Uterus (tissue), 4 donors: ENCODE results near the gene MIPOL1. TPM values are rescaled to one million over a fixed set of nuclear protein-coding genes. Genes with fewer than 3 reads are reported as not detected.
"Not testable (repeated sequence)": the region's sequence is repeated elsewhere in the genome, so short reads cannot be mapped to it uniquely, and the experiment has no call there.

Source experiments
- DNase-seq, 2 donors: peaks; one replicate each; pipeline ENCODE4 v3.0.0-alpha.2; 2019 to 2020
- H3K27ac ChIP-seq, 2 donors: fragments of 200-600 bp; sonication (generic); 1 replicate in 1 of 2; 2 replicates in 1 of 2; pipeline ENCODE4 v1.5.1; 2016 to 2018
- H3K27me3 ChIP-seq, 2 donors: fragments of 200-600 bp; sonication (generic); one replicate each; pipeline ENCODE4 v1.5.1; 2018 to 2019; ENCODE audit warnings: control low read depth in 1 of 2
- H3K36me3 ChIP-seq, 2 donors: fragments of 200-600 bp; sonication (generic); one replicate each; pipeline ENCODE4 v1.5.1; 2019; ENCODE audit warnings: control low read depth in 1 of 2
- H3K4me1 ChIP-seq, 2 donors: fragments of 200-600 bp; sonication (generic); one replicate each; pipeline ENCODE4 v1.5.1; 2018 to 2019; ENCODE audit warnings: control low read depth in 1 of 2
- H3K4me3 ChIP-seq, 2 donors: fragments of 200-600 bp; sonication (generic); 1 replicate in 1 of 2; 2 replicates in 1 of 2; pipeline ENCODE4 v1.5.1; 2018 to 2019; ENCODE audit warnings: mild to moderate bottlenecking in 1 of 2
- H3K9me3 ChIP-seq, 2 donors: fragments of 200-600 bp; sonication (generic); one replicate each; pipeline ENCODE4 v1.5.1; 2019; ENCODE audit warnings: control low read depth in 1 of 2
- CTCF ChIP-seq, 4 experiments: fragments of 200-600 bp in 2 of 4; fragments of 450-650 bp in 2 of 4; sonication (generic) in 2 of 4; IDR thresholded peaks; one replicate each; pipeline ENCODE4 v1.5.1; 2016 to 2019; ENCODE audit warnings: antibody characterized with exemption in 4 of 4, mild to moderate bottlenecking in 2 of 4, moderate library complexity in 1 of 4
- POLR2A ChIP-seq, 2 donors: fragments of 450-650 bp; IDR thresholded peaks; one replicate each; pipeline ENCODE4 v1.6.1; 2016; ENCODE audit warnings: antibody characterized with exemption in 2 of 2, mild to moderate bottlenecking in 1 of 2, moderate library complexity in 1 of 2
- intact Hi-C: fragments of 100-400 bp; cut with DNase I; formaldehyde crosslinking; loops from one replicate; pipeline ENCODE4 v1.15.1; 2023; ENCODE audit warnings: low total_unique reads
- total RNA-seq, 4 donors: library from RNA; depleted of rRNA in 3 of 4; stranded (reverse); fragments of >200 nt in 3 of 4; gene quantifications; one replicate each; pipeline versions ENCODE4 v1.1.0 to v1.2.4, GENCODE V29; 2014 to 2023
- donor health status: DM: yes; HTN: yes; CAD: no.

The MIPOL1 gene
- total RNA-seq, 4 donors from 2014 or later = 22.8 to 52.1 (median 39.4) TPM

DNA sequence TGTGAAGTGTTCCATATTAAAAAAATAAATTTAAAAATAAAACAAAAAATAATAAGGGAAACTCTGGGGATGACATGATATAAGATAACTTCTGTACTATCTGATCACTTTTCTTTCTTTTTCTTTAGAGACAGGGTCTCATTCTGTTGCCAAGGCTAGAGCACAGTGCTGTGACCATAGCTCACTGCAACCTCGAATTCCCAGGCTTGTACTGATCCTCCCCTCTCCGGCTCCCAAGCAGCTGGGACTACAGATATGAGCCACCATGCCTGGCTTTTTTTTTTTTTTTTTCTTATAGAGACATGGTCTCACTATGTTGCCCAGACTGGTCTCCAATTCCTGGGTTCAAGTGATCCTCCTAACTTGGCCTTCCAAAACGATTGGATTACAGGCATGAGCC is 10.4 kb upstream of the MIPOL1 start:
- DNase-seq = no peak
- intact Hi-C loops = no loop called here
- no peak overlapping the region for H3K27ac ChIP-seq
- TF ChIP-seq POLR2A (IDR thresholded peaks at IDR 0.05) = no peak
- no peak for TF ChIP-seq CTCF (IDR thresholded peaks at IDR 0.05)
- H3K27me3 ChIP-seq = no peaks in the 10 kb centered on the region
- no peaks in the 10 kb centered on the region for H3K4me1 ChIP-seq
- H3K9me3 ChIP-seq = no peaks in the 10 kb centered on the region
- H3K4me3 ChIP-seq = no peak overlapping the region
- H3K36me3 ChIP-seq = no peaks in the 10 kb centered on the region

GRCh38 chr14:37187840-37188577 is 9.7 kb upstream of the MIPOL1 start:
- intact Hi-C loops, DNase-seq, H3K4me1 ChIP-seq, H3K36me3 ChIP-seq, H3K4me3 ChIP-seq, H3K27me3 ChIP-seq, H3K9me3 ChIP-seq, H3K27ac ChIP-seq: not testable (repeated sequence)

GRCh38 chr14:37189733-37190132 is 8.0 kb upstream of the MIPOL1 start:
- H3K9me3 ChIP-seq, H3K4me1 ChIP-seq, H3K4me3 ChIP-seq, intact Hi-C loops, H3K36me3 ChIP-seq, H3K27me3 ChIP-seq, DNase-seq, H3K27ac ChIP-seq: not testable (repeated sequence)

GRCh38 chr14:37194698-37195097 is 3.0 kb upstream of the MIPOL1 start:
- no peaks in the 10 kb centered on the region for H3K4me1 ChIP-seq
- no peak overlapping the region for H3K27ac ChIP-seq
- H3K36me3 ChIP-seq = no peaks in the 10 kb centered on the region
- H3K9me3 ChIP-seq = no peaks in the 10 kb centered on the region
- TF ChIP-seq POLR2A (IDR thresholded peaks at IDR 0.05) = no peak
- no peaks in the 10 kb centered on the region for H3K27me3 ChIP-seq
- intact Hi-C loops = no loop called here
- no peak overlapping the region for H3K4me3 ChIP-seq
- no peak for DNase-seq

- intact Hi-C loops = no loop called here
- no peak overlapping the region for H3K4me3 ChIP-seq
- no peak for DNase-seq
- no peaks in the 10 kb centered on the region for H3K9me3 ChIP-seq
- H3K27me3 ChIP-seq = no peaks in the 10 kb centered on the region
- no peaks in the 10 kb centered on the region for H3K4me1 ChIP-seq
- H3K27ac ChIP-seq = no peak overlapping the region
- no peak for TF ChIP-seq CTCF (IDR thresholded peaks at IDR 0.05)
- TF ChIP-seq POLR2A (IDR thresholded peaks at IDR 0.05) = no peak
- H3K36me3 ChIP-seq = no peaks in the 10 kb centered on the region
Observed at GRCh38 chr14:37195327-37195726, 2.4 kb upstream of the MIPOL1 start.

GRCh38 chr14:37196604-37197420 is 925 bp upstream of the MIPOL1 start:
- Histone ChIP-seq H3K27ac (peak overlapping the region; percentile 88 to 92), H3K9me3 (no peaks in the 10 kb centered on the region), H3K4me3 (peak overlapping the region; percentile 53 to 59), H3K27me3 (no peaks in the 10 kb centered on the region), H3K36me3 (no peaks in the 10 kb centered on the region), H3K4me1 (no peaks in the 10 kb centered on the region)
- no peak for DNase-seq
- TF ChIP-seq CTCF (IDR thresholded peaks at IDR 0.05) (no peak), POLR2A (IDR thresholded peaks at IDR 0.05) (no peak)
- intact Hi-C loops = no loop called here
